Hepatocyte (in vitro differentiated cells): Measurements from ENCODE around the gene RGS14.

Experiments
- EZH2 ChIP-seq: fragments of 200-600 bp; sonication (generic); IDR thresholded peaks from 2 replicates; pipeline ENCODE4 v1.6.1; 2016; ENCODE audit warnings: antibody characterized with exemption, mild to moderate bottlenecking, borderline replicate concordance
- EZH2phosphoT487 ChIP-seq: fragments of 200-600 bp; sonication (generic); IDR thresholded peaks from one replicate; pipeline ENCODE4 v1.6.1; 2018; ENCODE audit warnings: antibody characterized with exemption, mild to moderate bottlenecking, low read depth, moderate library complexity; ENCODE audit not compliant: unreplicated experiment, severe bottlenecking
- TF ChIP-seq, protein P1 (sequence below): fragments of 200-600 bp; sonication (generic); IDR thresholded peaks from 2 replicates; pipeline ENCODE4 v1.5.1; 2016; ENCODE audit warnings: antibody characterized with exemption, mild to moderate bottlenecking; ENCODE audit not compliant: poor library complexity

- TF ChIP-seq EZH2 (no peak), EZH2phosphoT487 (no peak)
- TF ChIP-seq, protein P1, sequence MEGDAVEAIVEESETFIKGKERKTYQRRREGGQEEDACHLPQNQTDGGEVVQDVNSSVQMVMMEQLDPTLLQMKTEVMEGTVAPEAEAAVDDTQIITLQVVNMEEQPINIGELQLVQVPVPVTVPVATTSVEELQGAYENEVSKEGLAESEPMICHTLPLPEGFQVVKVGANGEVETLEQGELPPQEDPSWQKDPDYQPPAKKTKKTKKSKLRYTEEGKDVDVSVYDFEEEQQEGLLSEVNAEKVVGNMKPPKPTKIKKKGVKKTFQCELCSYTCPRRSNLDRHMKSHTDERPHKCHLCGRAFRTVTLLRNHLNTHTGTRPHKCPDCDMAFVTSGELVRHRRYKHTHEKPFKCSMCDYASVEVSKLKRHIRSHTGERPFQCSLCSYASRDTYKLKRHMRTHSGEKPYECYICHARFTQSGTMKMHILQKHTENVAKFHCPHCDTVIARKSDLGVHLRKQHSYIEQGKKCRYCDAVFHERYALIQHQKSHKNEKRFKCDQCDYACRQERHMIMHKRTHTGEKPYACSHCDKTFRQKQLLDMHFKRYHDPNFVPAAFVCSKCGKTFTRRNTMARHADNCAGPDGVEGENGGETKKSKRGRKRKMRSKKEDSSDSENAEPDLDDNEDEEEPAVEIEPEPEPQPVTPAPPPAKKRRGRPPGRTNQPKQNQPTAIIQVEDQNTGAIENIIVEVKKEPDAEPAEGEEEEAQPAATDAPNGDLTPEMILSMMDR: peak; percentile 46
These were observed 11.3 kb downstream of the RGS14 start for GRCh38 chr5:177368869-177369644.
